ENCODE results near the gene CNBD2.
A peak's percentile ranks its signal among the peaks of the same experiment; 100 is the strongest.
"Not testable (repeated sequence)": the region's sequence is repeated elsewhere in the genome, so short reads cannot be mapped to it uniquely, and the experiment has no call there.

Gene CNBD2

DNA sequence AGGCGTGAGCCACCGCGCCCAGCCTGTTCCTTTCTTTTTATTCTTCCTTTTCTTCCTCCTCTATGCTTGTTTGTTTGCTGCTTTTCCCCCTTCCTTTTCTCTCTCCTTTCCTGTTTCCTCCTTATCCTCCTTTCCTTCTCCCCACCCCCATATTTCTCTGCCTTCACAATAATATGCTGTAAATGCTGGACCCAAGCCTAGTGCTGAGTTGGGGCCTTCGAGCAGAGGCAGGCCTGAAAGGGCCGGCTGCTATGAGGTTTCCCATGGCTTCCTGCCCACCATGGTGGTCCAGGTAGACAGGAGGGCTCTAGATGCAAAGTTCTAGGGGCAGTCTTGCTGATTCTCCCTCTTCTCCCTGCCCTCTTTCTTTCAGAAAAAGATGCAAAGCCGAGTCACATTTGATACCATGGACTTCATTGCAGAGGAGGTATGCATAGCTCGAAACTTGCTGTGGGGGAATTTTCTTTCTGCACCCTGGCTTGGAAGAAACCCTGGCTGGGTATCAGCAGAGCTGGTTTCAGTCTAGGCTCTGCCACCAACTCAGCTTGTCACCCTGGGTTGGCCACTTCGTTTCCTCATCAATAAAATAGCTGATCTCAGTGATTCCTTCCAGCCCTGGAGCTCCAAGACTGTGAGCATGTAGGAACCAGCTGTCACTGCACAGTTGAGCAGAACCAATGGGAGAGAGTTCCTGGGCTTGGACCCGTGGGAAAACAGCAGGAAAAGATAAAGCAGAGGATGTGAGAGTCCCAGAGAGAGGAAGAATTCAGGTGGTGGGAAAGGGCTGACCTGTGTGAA lies 7.4 kb downstream of the CNBD2 start:
- no peak for DNase-seq (ENCODE audit: low spot score)

DNA sequence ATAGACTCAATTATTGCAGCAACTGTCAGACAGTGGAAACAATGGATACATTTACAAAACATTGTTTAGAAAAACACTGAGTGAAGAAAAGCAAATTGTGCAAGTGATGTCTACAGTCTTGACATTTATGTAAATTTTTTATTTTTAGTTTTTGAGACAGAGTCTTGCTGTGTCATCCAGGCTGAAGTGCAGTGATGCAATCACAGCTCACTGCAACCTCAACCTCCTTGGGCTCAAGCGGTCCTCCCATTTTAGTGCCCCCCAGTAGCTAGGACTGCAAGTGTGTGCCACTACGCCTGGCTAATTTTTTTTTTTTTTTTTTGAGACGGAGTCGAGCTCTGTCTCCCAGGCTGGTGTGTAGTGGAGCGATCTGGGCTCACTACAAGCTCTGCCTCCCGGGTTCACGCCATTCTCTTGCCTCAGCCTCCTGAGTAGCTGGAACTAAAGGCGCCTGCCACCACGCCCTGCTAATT lies 9.7 kb downstream of the CNBD2 start:
- DNase-seq (ENCODE audit: low spot score), result no peak

DNA sequence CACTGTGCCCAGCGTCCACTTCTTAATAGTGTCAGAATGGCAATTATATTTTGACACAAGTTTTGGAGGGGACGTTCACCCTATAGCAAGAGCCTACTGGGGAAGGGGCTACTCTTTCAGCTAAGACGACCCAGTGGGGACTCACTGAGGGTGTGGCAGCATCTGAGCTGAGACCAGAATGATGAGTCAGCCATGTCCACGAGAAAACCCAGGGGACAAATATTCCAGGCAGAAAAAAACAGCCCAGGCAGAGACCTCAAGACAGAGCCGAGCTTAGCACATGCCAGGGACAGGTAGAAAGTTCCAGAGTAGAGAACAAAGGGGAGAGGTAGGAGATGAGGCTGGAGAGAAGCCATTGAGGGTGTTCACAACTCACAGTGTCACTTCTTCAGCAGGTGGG lies 11.2 kb downstream of the CNBD2 start:
- DNase-seq (ENCODE audit: low spot score), result no peak

DNA sequence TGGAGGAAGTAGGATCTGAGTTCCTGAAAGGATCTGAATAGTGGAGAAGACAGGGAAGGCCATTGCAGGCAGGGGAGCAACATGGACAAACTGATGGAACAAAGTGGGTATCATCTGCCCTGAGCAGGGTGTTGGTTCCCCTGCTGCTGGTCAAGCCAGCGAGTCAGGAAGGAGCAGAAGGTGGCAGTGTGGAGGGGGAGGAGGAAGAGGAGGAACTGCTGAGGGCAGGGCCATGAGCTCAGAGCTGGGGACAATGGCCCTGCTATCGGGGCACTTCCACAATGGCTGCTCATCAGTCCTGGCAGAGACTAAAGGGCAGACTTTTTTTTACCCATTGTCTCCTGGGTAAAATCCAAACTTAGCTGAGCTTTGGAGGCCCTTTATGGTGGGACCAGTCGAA lies 13.6 kb downstream of the CNBD2 start:
- no peak for DNase-seq (ENCODE audit: low spot score)

DNA sequence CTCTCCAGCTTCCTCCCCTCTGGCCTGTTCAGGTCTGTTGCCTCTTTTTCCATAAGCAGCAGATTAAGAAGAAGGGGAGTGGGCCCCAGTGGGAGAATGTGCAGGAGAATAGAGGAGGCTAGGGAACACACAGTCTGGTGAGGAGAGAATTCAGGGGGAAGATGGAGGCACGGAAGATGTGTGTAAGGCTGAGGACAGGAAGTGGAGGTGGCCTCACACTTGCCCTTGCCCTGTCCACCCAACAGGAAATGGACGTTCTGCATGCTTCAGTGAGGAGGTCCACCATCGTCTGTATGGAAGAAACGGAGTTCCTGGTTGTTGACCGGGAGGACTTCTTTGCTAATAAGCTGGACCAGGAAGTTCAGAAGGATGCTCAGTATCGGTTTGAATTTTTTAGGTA lies 16.0 kb downstream of the CNBD2 start:
- DNase-seq (ENCODE audit: low spot score), result no peak

DNA sequence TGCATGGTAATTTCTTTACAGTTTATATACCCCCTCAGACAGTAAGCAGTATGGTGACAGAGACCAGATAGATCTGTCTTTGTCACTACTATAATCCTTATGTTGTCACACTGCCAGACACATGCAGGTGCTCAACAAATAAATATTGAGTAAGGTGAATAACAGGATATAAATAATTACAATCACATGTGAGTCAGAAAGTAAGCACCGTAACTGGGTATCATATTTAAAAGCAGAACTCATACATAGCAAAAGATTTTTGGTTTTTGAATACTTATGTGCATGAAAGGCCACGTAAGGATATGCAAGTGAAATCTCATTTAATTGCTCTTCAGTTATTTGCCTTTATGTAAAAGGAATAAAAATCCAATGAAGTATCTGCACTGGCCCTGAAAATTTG lies 17.4 kb downstream of the CNBD2 start:
- DNase-seq (ENCODE audit: low spot score), result no peak

DNA sequence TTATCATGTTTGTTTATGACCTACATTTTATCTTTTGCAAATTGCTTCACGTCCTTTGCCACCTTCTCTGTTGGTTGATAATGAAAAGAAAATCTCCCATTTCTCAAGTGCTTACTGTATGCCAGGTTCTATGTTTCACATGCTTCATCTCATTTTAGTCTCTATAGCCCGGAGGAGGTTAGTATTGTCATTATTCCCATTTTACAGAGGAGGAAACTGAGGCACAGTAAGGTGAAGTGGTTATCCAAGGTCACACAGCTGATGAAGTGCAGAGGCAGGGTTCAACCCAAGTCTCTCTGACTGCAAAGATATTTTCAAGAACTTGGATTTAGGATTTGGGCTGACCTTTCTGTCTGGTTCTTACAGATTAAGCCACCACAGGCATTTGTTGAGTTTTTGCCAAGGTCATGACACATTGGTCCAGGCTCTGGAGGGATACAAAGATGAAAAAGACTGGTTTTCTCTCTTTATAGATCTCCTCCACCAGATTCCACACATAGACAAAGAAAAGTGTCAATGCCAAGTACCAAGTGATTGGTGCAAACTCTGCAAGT lies 20.6 kb downstream of the CNBD2 start:
- no peak for DNase-seq (ENCODE audit: low spot score)

DNA sequence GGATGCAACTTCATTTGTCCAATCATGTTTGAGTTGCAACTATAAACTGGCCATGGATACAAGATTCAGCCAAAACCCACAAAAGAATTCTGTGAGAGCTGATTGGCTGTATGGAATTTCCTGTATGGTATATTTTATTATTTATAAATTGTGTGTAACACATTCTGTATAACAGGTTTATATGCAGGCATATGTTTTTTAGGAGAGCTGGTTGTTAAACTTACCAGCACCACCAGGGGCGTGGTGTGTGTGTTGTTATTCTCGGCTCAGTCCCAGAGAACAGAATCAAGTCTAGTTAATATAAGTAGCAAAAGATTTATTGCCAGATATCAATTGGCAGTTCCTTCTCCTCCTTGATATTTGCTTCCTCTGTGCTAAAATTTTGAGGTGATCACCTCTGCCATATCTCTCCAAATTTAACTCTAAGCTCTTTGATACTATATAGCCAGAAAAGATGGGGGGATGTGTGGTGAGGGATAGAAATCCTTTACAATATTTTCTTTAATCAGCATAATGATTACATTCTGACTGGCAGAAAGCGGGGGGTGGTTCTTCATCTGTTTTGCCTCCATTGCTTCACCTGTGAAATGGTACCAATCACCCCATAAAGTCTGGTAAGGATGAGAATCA lies 22.9 kb downstream of the CNBD2 start:
- DNase-seq (ENCODE audit: low spot score), result peak; percentile 14

DNA sequence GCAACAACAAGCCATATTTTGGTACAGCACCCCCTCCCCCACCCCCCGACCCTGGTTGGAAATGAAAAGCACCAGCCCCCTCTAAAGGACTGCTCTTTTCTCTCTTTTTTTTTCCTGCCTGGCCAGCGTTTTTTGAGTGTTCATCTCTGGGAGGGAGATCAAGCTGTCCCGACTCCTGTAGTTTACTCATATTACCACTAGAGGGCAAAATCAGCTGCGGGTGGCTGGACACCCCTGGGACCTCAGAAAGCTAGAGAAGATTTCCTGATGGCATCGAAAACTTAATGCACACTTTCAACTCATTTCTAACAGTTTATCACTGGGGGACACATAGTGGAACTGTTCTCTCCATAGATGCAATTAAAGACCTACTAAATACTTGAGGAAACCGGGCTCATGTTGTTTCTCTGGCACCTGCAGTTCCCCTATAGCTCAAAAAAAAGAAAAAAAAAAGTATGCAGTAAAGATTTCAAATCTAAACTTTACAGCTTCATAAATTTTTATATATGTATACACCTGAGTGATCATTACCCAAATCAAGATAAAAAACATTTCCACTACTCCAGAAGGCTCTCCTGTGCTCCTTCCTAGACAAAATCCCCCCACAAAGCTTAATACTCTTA lies 24.4 kb downstream of the CNBD2 start:
- DNase-seq (ENCODE audit: low spot score), result peak; percentile 78

DNA sequence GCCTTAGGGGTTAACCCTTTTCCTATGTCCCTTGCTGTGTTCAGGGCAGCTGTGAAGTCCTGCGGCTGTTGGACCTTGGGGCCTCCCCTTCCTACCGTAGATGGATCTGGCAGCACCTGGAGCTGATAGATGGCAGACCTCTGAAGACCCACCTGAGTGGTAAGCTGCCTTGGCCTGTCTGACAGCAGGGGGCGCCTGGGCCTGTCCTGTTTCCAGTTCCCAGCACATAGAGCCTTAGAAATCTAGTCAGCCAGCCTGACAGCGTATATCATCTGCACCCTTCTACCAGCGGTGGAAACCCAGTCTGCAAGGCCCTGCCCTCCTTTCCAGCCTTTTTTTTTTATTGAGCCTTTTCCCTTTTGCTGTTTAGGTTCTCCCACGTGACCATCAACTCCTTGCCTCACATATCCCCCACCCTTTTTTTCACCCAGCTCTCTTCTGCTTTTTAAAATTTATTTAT lies 26.6 kb downstream of the CNBD2 start:
- peak; percentile 80 for DNase-seq (ENCODE audit: low spot score)

DNA sequence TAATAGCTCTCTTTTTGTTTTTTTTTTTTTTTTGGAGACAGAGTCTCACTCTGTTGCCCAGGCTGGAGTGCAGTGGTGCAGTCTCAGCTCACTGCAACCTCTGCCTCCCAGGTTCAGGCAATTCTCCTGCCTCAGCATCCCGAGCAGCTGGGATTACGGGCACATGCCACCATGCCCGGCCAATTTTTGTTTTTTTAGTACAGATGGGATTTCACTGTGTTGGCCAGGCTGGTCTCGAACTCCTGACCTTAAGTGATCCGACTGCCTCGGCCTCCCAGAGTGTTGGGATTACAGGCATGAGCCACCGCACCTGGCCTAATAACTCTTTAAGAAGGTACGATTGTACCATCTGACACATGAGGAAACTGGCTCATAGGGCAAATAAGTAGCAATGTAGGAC lies 28.1 kb downstream of the CNBD2 start:
- DNase-seq (ENCODE audit: low spot score), result not testable (repeated sequence)

DNA sequence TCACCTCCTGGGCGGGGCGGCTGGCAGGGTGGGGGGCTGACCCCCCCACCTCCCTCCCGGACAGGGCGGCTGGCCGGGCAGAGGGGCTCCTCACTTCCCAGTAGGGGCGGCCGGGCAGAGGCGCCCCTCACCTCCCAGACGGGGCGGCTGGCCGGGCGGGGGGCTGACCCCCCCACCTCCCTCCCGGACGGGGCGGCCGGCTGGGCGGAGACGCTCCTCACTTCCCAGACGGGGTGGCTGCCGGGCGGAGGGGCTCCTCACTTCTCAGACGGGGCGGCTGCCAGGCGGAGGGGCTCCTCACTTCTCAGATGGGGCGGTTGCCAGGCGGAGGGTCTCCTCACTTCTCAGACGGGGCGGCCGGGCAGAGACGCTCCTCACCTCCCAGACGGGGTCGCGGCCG lies 32.9 kb downstream of the CNBD2 start:
- not testable (repeated sequence) for DNase-seq (ENCODE audit: low spot score)

DNA sequence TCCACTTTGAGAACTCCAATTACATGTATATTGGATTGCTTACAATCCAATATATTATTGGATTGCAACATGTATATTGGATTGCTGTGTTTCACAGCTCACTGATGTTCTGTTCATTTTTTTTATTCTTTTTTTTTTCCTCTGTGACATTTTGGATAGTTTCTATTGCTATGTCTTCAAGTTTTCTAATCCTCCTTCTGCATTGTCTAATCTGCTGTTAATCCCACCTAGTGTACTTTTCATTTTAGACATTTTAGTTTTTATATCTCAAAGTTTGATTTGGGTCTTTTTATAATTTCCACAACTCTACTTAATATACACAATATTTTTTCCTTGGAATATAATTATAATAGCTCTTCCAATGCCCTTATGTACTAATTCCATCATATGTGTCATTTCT lies 34.5 kb downstream of the CNBD2 start:
- no peak for DNase-seq (ENCODE audit: low spot score)

DNA sequence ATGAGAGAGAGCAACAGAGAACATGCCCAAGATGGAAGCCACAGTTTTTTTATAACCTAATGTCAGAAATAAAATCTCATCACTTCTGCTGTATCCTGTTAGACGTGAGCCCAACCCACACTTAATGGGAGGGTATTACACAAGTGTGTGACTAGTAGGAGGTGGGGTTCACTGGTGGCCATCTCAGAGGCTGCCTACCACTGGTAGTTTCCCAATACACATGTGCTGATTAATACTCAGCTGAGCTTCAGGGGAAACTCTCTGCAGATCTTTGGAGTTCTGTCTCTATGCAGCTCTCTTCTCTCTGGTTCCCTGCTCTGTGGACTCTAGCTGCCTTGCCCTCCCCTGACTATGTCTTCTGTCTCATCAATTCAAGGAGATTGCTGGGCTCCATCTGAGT lies 35.7 kb downstream of the CNBD2 start:
- no peak for DNase-seq (ENCODE audit: low spot score)

DNA sequence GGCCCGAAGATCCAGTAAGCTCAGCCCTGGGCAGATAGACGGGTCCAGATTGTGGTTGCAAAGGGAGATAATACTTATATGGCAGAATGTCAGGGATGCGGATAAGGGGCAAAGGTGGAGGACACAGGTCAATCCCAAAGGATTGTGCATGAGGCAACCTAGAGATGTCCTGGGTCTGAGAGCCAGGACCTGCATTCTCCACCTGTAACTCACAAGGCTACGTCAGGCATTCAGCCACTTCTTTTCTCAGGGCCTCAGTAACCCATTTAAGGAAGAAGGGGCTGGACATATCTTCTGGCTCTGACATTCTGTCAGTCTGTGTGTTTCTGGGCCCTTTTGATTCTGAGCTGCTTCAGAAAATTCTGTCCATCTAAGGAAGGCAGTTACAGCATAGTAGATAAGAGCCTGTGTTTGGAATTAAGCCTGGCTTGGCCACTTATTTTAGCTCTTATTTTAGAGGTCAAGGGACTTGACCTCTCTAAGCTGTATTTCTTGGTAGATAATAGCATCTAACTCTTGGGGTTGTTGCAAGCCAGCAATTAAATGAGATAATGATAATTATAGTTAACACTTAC lies 40.2 kb downstream of the CNBD2 start:
- no peak for DNase-seq (ENCODE audit: low spot score)

DNA sequence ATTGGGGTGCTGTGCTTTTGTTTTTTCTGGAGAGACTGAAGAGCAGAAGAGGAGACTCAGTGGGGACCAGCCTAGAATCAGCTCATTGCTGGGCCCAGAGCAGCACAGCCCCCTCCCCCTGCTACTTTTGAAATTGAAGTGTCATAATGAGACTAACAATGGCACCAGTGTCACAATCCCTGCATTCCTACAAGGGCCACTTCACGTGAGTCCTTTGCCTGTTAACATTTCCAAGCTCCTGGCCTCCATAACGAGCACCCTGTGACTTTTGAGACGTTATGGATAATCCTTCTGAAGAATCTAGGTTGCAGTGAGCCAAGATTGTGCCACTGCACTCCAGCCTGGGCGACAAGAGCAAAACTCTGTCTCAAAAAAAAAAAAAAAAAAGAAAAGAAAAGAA lies 41.7 kb downstream of the CNBD2 start:
- DNase-seq (ENCODE audit: low spot score), result no peak

DNA sequence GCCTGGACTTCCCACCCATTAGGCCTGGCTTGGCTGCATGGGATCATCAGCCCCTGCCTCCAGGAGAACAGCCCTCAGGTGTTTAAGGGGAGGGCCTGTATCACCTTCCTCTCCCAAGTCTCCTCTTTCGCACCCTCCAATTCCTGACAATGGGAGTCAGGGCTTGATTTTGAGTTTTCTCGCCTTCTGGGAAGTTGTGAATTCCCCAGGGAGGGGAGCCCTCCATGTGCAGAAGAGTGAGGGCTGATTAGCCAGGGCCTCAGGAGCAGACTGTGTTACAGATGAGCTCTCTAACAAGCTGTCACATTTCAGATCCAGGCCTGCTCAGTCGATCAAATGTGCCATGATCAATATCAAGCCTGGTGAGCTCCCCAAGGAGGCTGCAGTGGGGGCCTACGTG lies 42.4 kb downstream of the CNBD2 start:
- no peak for DNase-seq (ENCODE audit: low spot score)

DNA sequence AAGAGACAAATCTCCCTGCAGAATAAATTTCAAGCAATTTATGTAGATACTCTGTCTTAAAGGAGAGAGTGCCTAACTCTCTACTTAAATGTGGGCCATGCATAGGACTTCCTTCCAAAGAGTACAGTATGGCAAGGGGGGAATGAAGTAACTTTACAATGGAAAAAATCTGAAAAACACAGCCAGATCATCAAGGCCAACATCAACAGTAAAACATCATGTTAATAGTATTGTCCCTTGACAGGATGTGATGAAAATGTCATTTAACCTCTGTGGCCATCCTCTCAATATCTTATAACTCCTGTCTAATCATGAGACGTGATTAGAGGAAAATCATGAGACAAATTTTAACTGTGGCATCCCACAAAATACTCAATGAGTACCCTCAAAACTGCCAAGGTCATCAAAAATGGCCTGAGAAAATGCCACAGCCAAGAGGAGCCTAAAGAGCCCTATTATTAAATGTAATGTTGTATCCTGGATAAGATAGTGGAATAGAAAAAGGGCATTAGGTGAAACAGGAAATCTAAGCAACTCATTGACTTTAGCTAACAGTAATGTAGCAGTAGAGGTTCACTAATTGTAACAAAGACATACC lies 47.5 kb downstream of the CNBD2 start:
- no peak for DNase-seq (ENCODE audit: low spot score)

DNA sequence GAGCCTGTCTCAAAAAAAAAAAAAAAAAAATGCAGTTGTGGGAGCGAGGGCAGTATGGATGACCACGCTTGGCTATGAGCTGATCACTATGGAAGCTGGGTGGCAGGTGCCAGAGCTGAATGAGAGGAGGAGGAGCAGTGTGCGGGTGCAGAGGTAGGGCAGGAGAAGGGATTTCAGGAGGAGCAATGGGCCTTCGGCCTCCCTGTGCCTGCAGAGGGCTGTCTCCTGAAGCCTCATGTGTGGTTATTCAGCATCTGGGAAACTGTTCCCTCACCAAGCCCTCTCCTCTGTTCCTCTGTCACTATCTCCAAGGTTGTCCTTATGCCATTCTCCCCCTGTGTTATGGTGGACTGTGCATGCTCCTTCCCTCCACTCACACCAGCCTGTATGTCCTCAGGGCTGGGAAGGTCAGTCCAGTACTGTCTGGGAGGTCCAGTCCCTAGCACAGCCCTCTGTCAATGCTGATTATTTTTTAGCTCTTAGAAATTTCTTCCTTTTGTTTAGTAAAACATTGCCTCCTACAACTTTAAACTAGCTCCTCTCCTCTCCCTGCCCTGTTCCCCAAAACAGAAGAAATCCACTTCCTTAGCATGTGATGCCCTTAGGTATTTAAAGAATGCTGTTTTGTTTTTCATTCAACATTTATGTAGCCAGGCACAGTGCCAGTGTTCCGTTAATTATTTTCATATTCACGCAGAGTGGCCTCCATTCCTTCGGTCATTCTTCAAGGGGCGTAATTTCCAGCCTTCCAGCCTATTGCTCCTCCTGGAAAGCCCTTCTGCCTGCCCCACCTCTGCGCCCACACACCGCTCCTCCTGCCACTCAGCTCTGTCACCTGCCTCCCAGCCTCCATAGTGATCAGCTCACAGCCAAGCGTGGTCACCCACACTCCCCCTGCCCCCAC lies 48.9 kb downstream of the CNBD2 start:
- peak; percentile 47 for DNase-seq (ENCODE audit: low spot score)

DNA sequence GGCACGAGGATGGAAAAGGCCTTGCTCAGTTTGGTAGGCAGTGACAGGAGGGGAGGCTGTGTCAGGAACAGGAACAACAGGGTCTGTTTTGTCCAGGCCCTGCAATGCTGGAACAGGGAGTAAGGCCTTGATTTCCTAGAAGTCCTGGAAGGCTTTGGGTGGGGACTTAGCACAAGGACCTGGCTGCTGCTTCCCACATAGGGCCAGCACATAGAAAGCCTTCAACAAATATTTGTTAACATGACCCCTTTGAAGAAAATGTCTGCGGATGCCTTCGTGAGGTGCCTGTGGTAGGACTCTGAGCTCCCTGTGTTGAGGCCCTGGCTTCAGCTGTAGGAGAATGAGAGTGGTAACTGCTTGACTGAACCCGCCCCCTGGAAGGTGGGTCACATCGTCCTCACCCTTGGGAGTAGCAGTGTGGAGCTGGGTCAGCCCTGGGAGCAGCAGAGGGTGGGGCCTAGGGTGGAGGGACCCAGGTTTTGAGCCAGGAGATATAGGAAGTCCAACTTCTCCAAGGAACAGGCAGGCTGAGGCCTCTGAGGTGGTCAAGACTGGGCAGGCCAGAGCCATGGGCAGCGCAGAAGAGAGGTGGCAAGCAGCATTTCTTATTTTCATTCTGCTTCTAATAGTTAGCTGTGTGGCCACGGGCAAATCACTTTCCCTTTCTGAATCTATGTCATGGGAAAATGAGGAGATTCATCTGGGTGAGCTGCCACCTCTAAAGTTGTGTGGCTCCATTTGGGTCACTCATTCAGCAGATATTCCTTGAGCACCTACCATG lies 50.0 kb downstream of the CNBD2 start:
- DNase-seq (ENCODE audit: low spot score), result no peak

Measured in LoVo (cell line).